ENCODE data around the gene RAB3D.
"Not testable (repeated sequence)": the region's sequence is repeated elsewhere in the genome, so short reads cannot be mapped to it uniquely, and the experiment has no call there.

The RAB3D gene

GRCh38 chr19:11365557-11366117 is 26.2 kb upstream of the RAB3D start:
- no peak for DNase-seq

DNA sequence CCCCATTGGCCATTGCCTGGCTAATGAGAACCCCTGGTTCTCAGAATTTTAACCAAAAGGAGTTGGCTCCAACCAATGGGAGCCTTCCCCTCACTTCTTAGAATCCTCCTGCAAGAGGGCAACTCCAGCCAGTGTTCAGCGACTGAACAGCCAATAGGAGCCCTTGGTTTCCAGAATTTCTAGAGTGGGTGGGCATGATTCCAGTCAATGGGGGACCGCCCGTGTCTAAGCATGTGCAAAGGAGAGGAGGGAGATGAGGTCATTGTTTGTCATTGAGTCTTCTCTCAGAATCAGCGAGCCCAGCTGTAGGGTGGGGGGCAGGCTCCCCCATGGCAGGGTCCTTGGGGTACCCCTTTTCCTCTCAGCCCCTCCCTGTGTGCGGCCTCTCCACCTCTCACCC is 25.5 kb upstream of the RAB3D start:
- no peak for DNase-seq

DNA sequence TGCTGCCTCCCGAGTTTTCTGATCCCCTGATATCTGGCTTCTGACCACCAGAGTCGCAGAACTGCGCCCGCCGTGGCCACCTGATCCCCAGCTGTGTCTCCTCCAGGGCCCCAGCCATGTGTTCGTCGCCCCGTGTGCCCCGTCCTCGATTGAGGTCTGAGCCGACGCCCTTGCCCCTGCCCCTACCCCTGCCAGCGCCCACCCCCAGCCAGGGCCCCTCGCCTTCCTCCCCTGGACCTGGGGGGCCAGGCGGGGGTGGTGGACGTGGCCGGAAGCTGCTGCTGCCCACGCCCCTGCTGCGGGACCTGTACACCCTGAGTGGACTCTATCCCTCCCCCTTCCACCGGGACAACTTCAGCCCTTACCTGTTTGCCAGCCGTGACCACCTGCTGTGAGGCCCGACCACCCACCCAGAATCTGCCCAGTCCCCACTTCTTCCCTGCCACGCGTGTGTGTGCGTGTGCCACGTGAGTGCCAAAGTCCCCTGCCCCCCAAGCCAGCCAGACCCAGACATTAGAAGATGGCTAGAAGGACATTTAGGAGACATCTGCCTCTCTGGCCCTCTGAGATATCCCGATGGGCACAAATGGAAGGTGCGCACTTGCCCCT is 24.9 kb upstream of the RAB3D start:
- DNase-seq = no peak

- no peak for DNase-seq
Observed at GRCh38 chr19:11363881-11364280, 24.4 kb upstream of the RAB3D start.

- no peak for DNase-seq
Observed at GRCh38 chr19:11361771-11362731, 22.6 kb upstream of the RAB3D start.

DNA sequence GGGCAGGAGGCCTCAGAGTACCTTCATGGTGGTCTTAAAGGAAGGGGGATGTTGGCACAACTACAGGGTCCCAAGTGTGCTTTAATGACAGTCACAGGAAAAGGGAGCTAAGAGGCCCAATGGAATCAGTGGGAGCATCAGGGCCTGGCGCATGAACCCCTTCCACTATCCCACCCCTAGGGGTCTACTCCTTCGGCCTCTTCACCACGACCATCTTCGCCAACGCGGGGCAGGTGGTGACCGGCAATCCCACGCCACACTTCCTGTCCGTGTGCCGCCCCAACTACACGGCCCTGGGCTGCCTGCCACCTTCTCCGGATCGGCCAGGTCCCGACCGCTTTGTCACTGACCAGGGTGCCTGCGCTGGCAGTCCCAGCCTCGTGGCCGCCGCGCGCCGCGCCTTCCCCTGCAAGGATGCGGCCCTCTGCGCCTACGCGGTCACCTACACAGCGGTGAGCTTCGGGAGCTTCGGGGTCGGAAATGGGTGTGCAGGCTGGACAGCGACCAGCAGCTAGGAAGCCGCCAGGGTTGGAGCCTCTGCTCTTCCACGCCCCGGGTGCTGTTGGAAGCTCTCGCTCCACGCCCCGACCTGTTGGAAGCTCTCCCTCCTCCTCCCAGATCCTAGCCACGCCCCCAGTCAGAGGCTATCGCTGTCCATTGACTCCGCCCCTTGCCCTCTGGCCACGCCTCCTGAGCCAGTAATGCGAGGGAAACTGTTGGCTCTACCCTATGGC is 21.7 kb upstream of the RAB3D start:
- peak in 1 of 3 donors; percentile 25 for DNase-seq

- no peak for DNase-seq
Observed at GRCh38 chr19:11359421-11359820, 20.0 kb upstream of the RAB3D start.

DNA sequence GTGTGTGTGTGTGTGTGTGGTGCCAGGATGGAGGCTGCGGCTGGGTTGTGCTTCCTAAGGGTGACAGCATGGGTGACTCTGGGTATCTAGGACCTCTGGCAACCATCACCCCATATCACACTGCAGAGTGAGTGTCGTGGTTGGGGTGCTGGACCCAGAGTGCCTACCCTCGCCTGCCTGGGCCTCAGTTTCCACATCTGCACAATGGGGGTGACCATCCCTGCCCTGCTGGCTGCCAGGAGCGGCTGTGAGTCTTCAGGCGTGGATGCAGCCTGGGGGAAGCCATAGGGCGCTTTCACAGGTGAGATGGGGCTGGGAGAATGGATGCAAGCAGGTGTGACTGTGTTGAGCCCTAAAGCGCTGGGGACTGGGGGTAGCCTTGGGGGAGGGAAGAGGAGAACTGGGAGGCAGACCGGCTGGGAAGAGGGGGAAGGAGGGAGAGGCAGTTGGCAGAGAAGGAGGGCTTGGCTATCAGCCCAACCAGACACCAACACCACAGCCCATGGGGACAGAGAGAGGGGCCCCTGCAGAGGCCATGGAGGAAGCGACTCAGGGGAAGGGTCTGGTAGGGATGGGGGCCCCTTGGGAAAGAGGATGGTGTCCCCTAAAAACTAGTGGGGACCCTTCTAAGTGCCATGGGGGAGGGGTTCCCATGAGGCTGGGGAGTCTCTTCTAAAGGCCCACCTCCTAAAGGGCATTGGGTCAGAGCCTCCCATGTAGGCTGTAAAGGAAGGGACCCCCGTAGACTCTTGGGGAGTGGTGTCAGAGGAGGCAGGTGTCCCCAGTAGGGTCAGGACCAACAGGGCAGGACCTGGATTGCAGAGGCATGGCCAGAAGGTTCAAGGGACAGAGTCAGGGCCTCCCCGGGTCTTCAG is 17.5 kb upstream of the RAB3D start:
- DNase-seq = no peak

GRCh38 chr19:11356074-11356397 is 16.6 kb upstream of the RAB3D start:
- no peak for DNase-seq

GRCh38 chr19:11355160-11356073 is 16.0 kb upstream of the RAB3D start, which contains the start of gene PLPPR2:
PLPPR2 (plus strand) TSS chr19:11355432; CDS start chr19:11357674, 2,242 bp downstream.
- DNase-seq = peak; percentile 94 to 98 (median 96)

GRCh38 chr19:11354102-11354501 is 14.6 kb upstream of the RAB3D start:
- DNase-seq = not testable (repeated sequence)

DNA sequence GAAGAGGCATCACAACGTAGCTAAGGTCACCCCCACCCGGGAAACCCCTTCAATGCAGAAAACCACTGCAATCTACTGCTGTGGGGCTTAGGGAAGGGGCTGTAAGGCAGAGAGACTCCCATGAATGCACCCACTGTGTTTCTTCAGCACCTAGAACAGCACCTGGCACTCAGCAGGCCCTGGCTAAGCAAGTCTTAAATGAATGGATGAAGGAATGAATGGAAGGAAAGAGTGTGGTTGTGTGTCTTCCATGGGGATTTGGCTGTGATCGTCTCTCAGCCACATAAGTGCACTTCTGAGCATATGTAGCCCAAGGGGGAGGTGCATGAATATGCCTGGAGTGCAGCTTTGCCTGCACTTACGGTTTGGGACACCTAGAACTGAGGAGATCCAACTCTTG is 9.7 kb upstream of the RAB3D start:
- no peak for DNase-seq

- no peak for DNase-seq
Observed at GRCh38 chr19:11347546-11348039, 8.1 kb upstream of the RAB3D start.

DNA sequence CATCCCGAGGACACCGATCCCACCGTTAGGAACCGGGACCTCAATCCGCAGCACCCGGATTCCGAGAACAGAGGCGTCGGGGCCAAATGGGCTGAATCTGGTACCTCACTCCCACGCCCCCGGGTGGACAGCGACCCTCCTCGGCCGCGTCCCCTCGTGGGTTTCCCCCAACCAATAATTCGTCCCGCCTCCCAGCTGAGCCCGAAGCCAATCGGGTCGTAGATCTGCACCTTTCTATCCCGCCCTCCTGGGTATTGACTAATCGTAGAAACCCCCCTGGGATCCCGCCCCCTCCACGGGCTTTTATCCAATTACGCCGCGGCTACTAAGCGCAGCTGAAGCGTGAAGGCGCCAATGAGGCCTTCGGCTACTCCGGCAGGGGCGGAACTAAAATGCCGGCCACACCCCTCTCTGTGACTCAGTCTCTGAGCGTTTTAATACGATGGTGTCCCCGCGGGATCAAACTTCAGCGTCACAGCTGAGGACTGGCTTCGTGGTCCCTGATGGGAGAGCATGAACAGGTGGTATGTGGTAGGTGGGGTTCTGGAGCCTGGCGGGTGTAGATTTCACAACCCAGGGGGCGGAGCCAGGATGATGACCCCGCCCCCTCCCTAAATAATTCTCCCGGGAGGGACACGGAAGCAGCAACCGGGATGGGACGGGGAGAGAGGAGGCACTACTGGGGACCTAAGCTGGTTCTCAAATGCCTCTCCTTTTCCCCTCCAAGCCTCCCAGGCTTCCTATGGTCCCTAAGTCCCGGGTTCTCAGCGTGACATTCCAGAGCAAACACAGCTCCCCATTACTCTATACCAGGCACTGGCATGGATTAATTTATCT is 6.9 kb upstream of the RAB3D start, which contains the start of the genes CCDC159 and TMEM205:
Gene CCDC159 (plus strand): TSS at position 416 of the 837 bp plus-strand sequence. CDS start 88 bp downstream, at position 504.
Gene TMEM205 (minus strand): TSS at position 165 of the 837 bp plus-strand sequence. CDS start 649 bp downstream, outside the sequence.
- DNase-seq = peak; percentile 99 to 100 (median 100)

DNA sequence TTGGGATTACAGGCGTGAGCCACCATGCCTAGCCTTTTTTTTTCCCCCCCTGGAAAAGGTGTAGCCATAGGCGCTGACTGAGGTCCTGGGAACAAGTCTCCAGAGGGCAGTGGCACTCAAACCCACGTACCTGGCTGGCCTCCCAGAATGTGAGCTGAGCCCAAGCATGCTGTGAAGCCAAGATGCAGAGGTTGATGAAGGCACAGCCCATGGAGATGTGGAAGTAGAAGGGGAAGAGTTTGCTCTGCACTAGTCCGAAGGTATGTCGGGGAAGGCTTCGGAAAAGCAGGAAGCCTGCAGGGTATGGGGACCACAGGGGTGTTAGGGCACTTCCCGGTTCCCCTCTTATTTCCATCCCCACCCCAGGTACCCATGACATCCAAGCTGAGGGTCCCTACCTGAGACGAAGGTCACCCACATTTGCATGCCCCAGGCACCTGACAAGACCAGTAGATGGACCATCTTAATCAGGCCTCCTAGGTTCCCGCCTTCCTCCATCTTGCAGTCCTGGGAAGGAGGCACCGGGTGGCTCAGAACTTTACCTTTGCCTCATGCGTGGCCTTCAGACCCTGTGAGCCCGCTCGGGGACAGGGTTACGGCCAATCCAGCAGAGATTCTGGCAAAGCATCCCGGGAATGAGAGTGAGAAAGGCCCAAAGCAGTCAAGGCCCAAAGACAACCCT is 5.8 kb upstream of the RAB3D start:
- no peak for DNase-seq

- peak in 1 of 3 donors; percentile 9 for DNase-seq
Observed at GRCh38 chr19:11342429-11342828, 3.0 kb upstream of the RAB3D start.

DNA sequence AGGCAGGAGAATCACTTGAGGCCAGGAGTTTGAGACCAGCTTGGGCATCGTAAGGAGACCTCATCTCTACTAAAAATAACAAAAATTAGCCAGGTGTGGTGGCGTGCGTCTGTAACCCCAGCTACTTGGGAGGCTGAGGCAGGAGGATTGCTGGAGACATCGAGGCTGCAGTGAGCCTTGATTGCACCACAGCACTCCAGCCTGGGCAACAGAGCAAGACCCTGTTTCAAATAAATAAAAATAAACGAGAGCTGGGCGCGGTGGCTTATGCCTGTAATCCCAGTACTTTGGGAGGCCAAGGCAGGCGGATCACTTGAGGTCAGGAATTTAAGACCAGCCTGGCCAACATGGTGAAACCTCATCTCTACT is 626 bp upstream of the RAB3D start:
- not testable (repeated sequence) for DNase-seq

DNA sequence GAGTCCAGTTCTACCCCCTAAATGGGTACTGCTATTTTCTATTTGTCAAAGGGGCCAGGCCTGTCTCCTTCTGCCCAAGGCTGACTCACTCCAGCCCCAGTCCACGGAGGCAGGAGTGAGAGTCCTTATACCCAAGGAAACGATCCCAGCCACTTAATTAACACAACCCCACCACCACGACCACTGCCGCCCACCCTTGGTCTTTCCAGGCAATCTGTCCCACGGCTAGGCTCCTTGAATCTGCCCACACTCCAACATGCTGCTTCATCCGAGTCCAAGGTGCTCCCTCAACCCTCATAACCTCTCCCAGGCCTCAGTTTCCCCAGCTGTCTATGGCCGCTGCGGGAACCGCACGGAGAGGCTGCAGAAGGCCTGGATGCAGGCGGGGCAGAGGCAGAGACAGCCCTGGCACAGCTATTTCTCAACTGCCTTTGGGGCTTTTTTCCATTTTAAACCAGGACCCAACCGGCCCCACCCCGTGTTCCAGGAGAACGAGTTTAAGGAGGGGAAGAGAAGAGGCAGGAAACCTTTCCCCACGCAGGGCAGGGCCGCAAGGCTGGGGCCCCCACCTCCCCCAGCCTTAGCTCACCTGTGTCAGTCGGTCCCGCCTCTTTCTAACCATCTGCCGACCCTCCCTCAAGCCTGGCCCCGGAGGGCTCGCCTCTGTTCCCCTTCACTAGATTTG is 746 bp downstream of the RAB3D start:
- DNase-seq = peak in 2 of 3 donors; percentile 21 to 33

Data from suppressor macrophage treated with lipopolysaccharide for 1 hour (primary cell).